Measurements from ENCODE around the gene FGD6. TPM values are rescaled to one million over a fixed set of nuclear protein-coding genes. Genes with fewer than 3 reads are reported as not detected.

FGD6 gene
- total RNA-seq, 1 experiment from 2014 or later: 18.2 TPM

GRCh38 chr12:95066091-95066855, 151.0 kb downstream of the FGD6 start:
- no peak overlapping the region for H2AFZ ChIP-seq (ENCODE audit: low read depth, low read length, poor library complexity, severe bottlenecking)
- H3K4me1 ChIP-seq (ENCODE audit: control insufficient read depth in 1 of 2, insufficient read depth in 2 of 2, low read length in 2 of 2): no peaks in the 10 kb centered on the region
- BruUV-seq (replicated peaks): no TSS peak
- H3K9ac ChIP-seq (ENCODE audit: low read length): no peak overlapping the region
- H3K4me3 ChIP-seq (replicated peaks in 1 of 2; ENCODE audit: low read depth in 1 of 2, low read length in 2 of 2): no peak overlapping the region
- no peaks in the 10 kb centered on the region for H3K9me3 ChIP-seq (ENCODE audit: control insufficient read depth in 1 of 2, insufficient read depth in 1 of 2, low read depth in 1 of 2, low read length in 2 of 2)
- H3K36me3 ChIP-seq (ENCODE audit: control insufficient read depth in 1 of 2, insufficient read depth in 2 of 2, low read length in 2 of 2): peaks cover 7 to 23% of the 10 kb centered on the region in 2 experiments; a peak in 3 of 4 replicates
- peaks cover 40% of the 10 kb centered on the region for H3K79me2 ChIP-seq (ENCODE audit: insufficient read depth, low read length)
- no peaks in the 10 kb centered on the region for H3K9me2 ChIP-seq (ENCODE audit: insufficient read depth)
- POLR2A ChIA-PET: no interaction called here
- intact Hi-C loops (cut with micrococcal nuclease): no loop called here
- no peaks in the 10 kb centered on the region for H4K20me1 ChIP-seq (ENCODE audit: insufficient read depth)
- H3K27me3 ChIP-seq (ENCODE audit: insufficient read depth, low read length): no peaks in the 10 kb centered on the region
- RAD21 ChIA-PET (ENCODE audit: low non-redundant PET in 1 of 2, low total read pairs in 2 of 2, uncharacterized antibody in 2 of 2, unreplicated experiment in 2 of 2): no interaction called here
- H3K27ac ChIP-seq (ENCODE audit: low read depth, low read length): no peak overlapping the region
- ATAC-seq: no peak
- CTCF ChIA-PET: no interaction called here
- TF ChIP-seq EGR1 (IDR thresholded peaks at IDR 0.05; ENCODE audit: low read depth) (no peak), CBX3 (IDR thresholded peaks at IDR 0.05; ENCODE audit: low read depth) (no peak)
- no peak overlapping the region for H3K4me2 ChIP-seq (ENCODE audit: low read length)
- DNase-seq (ENCODE audit: low read depth, low spot score): no peak

- Histone ChIP-seq H3K9ac (ENCODE audit: low read length) (no peak overlapping the region), H3K9me2 (ENCODE audit: insufficient read depth) (no peaks in the 10 kb centered on the region), H3K4me3 (replicated peaks in 1 of 2; ENCODE audit: low read depth in 1 of 2, low read length in 2 of 2) (no peak overlapping the region), H4K20me1 (ENCODE audit: insufficient read depth) (peaks cover 4% of the 10 kb centered on the region; the same call in 1 of the 2 replicates), H2AFZ (ENCODE audit: low read depth, low read length, poor library complexity, severe bottlenecking) (no peak overlapping the region), H3K4me1 (ENCODE audit: control insufficient read depth in 1 of 2, insufficient read depth in 2 of 2, low read length in 2 of 2) (no peaks in the 10 kb centered on the region), H3K79me2 (ENCODE audit: insufficient read depth, low read length) (0 out of 2 replicates have a peak, but pooled peaks cover 2% of the 10 kb centered on the region), H3K36me3 (ENCODE audit: control insufficient read depth in 1 of 2, insufficient read depth in 2 of 2, low read length in 2 of 2) (peaks cover 28 to 44% of the 10 kb centered on the region in 2 experiments), H3K27me3 (ENCODE audit: insufficient read depth, low read length) (no peaks in the 10 kb centered on the region), H3K9me3 (ENCODE audit: control insufficient read depth in 1 of 2, insufficient read depth in 1 of 2, low read depth in 1 of 2, low read length in 2 of 2) (no peaks in the 10 kb centered on the region), H3K4me2 (ENCODE audit: low read length) (no peak overlapping the region), H3K27ac (ENCODE audit: low read depth, low read length) (no peak overlapping the region)
- no TSS peak for BruUV-seq (replicated peaks)
- no peak for TF ChIP-seq REST (IDR thresholded peaks at IDR 0.05; ENCODE audit: low read depth)
- TF ChIP-seq FOSL1 (IDR thresholded peaks at IDR 0.05; ENCODE audit: low read depth): no peak
- no peak for TF ChIP-seq EZH2phosphoT487 (IDR thresholded peaks at IDR 0.05; ENCODE audit: borderline replicate concordance)
- TF ChIP-seq ZFX (IDR thresholded peaks at IDR 0.05): no peak
- TF ChIP-seq ZBTB33 (IDR thresholded peaks at IDR 0.05; ENCODE audit: extremely low read depth, insufficient replicate concordance, low read length): no peak
- no peak for TF ChIP-seq YY1 (IDR thresholded peaks at IDR 0.05; ENCODE audit: extremely low read depth, insufficient replicate concordance, low read depth, low read length)
- no peak for TF ChIP-seq EGR1 (IDR thresholded peaks at IDR 0.05; ENCODE audit: low read depth)
- ATAC-seq (no peak), DNase-seq (ENCODE audit: low read depth, low spot score) (no peak)
- intact Hi-C loops (cut with micrococcal nuclease): no loop called here
- ChIA-PET POLR2A (no interaction called here), CTCF (no interaction called here), RAD21 (ENCODE audit: low non-redundant PET in 1 of 2, low total read pairs in 2 of 2, uncharacterized antibody in 2 of 2, unreplicated experiment in 2 of 2) (no interaction called here)
Measured at GRCh38 chr12:95060951-95061350, 156.3 kb downstream of the FGD6 start.
